Activated CD4-positive, alpha-beta T cell treated with anti-CD3 and anti-CD28 coated beads, Interleukin-2, amount 50 U/mL, for 16 hours (primary cell): Measurements from ENCODE around the gene RTN4RL1.
"Not testable (repeated sequence)": the region's sequence is repeated elsewhere in the genome, so short reads cannot be mapped to it uniquely, and the experiment has no call there.

ENCODE experiments used
- DNase-seq: peaks from one replicate; pipeline ENCODE4 v3.0.0-alpha.2; 2020

Gene RTN4RL1

GRCh38 chr17:2023692-2024571, 1.2 kb downstream of the RTN4RL1 start:
- DNase-seq: no peak

- no peak for DNase-seq
These were observed 1.9 kb downstream of the RTN4RL1 start for GRCh38 chr17:2023256-2023655.

GRCh38 chr17:2022647-2023240, 2.4 kb downstream of the RTN4RL1 start:
- DNase-seq: no peak

DNA sequence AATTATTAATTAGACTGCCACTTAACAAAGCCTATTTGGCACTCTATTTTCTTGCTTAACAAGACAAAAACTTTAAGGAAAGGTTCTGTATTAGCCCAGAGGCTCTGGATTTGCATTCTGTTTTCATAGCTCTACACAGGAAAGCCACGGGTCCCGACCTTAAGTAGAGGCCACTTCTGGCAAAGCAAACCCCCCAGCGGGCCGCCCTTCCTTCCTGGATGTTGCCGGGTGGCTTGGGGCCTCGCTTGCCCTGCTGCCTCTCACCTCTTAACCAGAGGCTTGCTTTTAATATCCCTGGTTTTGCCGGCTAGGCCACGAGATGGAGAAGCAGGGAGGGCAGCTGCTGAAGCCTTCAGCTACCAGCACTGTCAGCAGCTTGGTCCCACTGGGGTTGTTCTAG, 4.4 kb downstream of the RTN4RL1 start:
- no peak for DNase-seq

- DNase-seq: no peak
These were observed 5.4 kb downstream of the RTN4RL1 start for GRCh38 chr17:2019723-2020122.

- no peak for DNase-seq
These were observed 6.2 kb downstream of the RTN4RL1 start for GRCh38 chr17:2018716-2019510.

GRCh38 chr17:2017274-2017941, 7.7 kb downstream of the RTN4RL1 start:
- no peak for DNase-seq

DNA sequence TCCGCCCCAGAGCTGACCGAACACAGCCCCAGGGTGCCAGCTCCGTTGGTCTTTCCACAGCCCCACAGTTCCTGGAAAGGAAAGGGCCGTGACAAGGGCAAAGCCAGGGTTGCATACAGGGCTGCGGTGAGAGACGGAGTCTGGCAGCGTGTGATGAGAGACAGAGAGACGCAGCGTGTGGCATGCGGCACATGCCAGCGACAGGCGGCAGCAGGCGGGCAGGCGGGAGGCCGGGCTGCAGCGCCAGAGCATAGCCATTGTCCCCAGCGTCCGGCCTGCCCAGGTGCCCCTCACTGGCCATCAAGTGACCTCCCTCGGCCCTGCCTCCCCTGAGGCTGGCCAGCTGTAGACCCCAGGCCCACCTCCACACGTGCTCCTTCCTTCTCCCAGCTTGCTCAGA, 8.6 kb downstream of the RTN4RL1 start:
- DNase-seq: no peak

GRCh38 chr17:2015314-2015713, 9.8 kb downstream of the RTN4RL1 start:
- no peak for DNase-seq

- DNase-seq: no peak
These were observed 11.2 kb downstream of the RTN4RL1 start for GRCh38 chr17:2013994-2014317.

DNA sequence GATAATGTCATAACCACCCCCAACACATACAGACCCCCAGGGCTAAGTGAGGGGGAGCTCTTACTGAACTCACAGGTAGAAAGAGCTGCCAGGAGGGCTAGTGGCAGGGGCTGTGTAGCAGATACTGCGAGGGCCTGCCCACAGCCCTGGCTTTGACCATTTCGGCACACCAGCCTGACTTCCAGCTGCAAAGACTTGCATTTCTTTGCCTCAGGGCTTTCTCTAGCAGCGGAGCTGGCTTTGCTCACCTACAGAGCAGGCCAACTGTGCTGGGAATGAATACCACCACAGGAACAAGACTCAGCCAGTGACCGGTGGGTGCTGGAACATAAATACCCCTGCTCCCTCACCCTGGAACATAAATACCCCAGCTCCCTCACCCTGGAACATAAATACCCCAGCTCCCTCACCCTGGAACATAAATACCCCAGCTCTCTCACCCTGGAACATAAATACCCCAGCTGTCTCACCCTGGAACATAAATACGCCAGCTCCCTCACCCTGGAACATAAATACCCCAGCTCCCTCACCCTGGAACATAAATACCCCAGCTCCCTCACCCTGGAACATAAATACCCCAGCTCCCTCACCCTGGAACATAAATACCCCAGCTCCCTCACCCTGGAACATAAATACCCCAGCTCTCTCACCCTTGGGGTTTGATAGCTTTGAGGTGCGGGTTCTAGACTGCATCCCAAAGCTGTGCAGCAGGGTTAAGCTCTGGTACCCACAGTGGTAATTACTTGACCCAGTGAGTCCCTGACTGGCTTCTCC, 11.7 kb downstream of the RTN4RL1 start:
- DNase-seq: not testable (repeated sequence)

DNA sequence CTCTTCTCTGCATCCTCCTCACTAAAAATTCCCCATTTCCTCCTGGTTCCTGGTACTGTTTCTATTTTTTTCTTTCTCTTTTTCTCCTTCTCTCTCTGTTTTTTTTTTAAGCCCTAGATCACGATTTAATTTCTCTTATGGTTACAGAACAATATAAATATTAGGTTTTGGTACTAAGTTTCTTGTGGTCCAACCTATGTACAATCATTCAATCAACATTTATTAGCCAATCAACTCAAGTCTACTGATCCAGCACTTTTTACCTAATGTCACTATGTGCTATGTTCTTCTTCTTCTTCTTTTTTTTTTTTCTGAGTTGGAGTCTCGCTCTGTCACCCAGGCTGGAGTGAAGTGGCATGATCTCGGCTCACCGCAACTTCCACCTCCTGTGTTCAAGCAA, 12.6 kb downstream of the RTN4RL1 start:
- no peak for DNase-seq

- DNase-seq: no peak
These were observed 13.4 kb downstream of the RTN4RL1 start for GRCh38 chr17:2011411-2012371.

DNA sequence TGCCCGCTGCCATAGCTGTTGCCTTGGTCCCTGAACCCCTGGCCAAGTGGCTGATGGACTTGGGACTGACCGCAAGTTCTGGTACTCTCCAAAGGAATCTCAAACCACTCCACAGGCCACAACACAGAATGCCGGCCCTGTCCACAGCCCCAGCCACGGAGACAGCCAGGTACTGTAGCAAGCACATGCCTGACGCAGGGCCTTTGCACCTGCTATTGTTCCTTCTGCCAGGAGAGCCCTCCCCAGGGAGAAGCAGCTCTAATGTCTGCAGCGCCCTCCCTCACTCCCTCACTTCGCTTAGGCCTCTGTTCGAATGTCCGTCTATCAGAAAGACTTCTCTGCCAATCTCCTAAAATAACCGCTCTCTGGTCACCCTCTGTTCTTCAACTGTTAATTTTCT, 15.4 kb downstream of the RTN4RL1 start:
- DNase-seq: no peak

- DNase-seq: no peak
These were observed 16.6 kb downstream of the RTN4RL1 start for GRCh38 chr17:2008332-2009126.

GRCh38 chr17:2004435-2004952, 20.6 kb downstream of the RTN4RL1 start:
- DNase-seq: no peak

GRCh38 chr17:2003525-2003924, 21.6 kb downstream of the RTN4RL1 start:
- DNase-seq: no peak

- no peak for DNase-seq
These were observed 22.3 kb downstream of the RTN4RL1 start for GRCh38 chr17:2002767-2003329.

GRCh38 chr17:1999557-2000251, 25.4 kb downstream of the RTN4RL1 start:
- no peak for DNase-seq
